GM12872 (cell line): ENCODE measurements around the gene POMGNT2.

Experiments
- TF ChIP-seq, protein P1 (sequence below): IDR thresholded peaks from 3 replicates; pipeline ENCODE4 v1.5.1; 2011; ENCODE audit warnings: low read depth, mild to moderate bottlenecking, low read length, moderate library complexity; ENCODE audit not compliant: insufficient read depth

Gene POMGNT2

GRCh38 chr3:43098761-43099160 lies 7.1 kb downstream of the POMGNT2 start:
- TF ChIP-seq, protein P1, sequence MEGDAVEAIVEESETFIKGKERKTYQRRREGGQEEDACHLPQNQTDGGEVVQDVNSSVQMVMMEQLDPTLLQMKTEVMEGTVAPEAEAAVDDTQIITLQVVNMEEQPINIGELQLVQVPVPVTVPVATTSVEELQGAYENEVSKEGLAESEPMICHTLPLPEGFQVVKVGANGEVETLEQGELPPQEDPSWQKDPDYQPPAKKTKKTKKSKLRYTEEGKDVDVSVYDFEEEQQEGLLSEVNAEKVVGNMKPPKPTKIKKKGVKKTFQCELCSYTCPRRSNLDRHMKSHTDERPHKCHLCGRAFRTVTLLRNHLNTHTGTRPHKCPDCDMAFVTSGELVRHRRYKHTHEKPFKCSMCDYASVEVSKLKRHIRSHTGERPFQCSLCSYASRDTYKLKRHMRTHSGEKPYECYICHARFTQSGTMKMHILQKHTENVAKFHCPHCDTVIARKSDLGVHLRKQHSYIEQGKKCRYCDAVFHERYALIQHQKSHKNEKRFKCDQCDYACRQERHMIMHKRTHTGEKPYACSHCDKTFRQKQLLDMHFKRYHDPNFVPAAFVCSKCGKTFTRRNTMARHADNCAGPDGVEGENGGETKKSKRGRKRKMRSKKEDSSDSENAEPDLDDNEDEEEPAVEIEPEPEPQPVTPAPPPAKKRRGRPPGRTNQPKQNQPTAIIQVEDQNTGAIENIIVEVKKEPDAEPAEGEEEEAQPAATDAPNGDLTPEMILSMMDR: no peak

GRCh38 chr3:43097400-43098080 lies 8.3 kb downstream of the POMGNT2 start:
- TF ChIP-seq, protein P1: no peak

GRCh38 chr3:43096761-43097160 lies 9.1 kb downstream of the POMGNT2 start:
- TF ChIP-seq, protein P1: no peak

DNA sequence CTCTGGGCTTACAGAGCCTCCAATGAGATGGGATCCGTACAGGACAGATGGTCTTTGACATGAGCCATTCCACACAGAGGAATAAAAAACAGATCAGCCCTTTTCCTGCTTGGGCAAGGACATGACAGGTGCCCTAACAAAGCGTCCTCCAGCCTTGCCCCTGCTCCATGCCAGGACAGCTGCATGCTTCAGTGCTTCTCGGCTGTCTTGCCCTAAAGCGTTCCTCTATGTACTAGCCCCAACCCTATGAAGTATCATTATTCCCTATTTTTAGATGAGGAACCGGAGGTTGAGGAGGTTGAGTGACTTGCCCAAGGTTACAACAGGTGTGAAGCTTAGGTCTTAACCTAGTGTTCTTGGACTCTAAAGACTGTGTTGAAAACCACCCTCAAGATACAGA lies 10.5 kb downstream of the POMGNT2 start:
- TF ChIP-seq, protein P1: no peak

GRCh38 chr3:43094851-43095250 lies 11.0 kb downstream of the POMGNT2 start:
- TF ChIP-seq, protein P1: no peak

- TF ChIP-seq, protein P1: no peak
Measured at GRCh38 chr3:43094381-43094780, 11.5 kb downstream of the POMGNT2 start.

- TF ChIP-seq, protein P1: no peak
Measured at GRCh38 chr3:43093974-43094373, 11.9 kb downstream of the POMGNT2 start.
